Measurements from ENCODE around the gene GRK5.

The GRK5 gene

GRCh38 chr10:119393019-119393418 is 185.6 kb downstream of the GRK5 start:
- H3K9ac ChIP-seq (ENCODE audit: low read depth, low read length, poor library complexity, severe bottlenecking), result no peak overlapping the region
- no peaks in the 10 kb centered on the region for H3K79me2 ChIP-seq (ENCODE audit: insufficient read depth, low read length)
- TF ChIP-seq, protein P1, sequence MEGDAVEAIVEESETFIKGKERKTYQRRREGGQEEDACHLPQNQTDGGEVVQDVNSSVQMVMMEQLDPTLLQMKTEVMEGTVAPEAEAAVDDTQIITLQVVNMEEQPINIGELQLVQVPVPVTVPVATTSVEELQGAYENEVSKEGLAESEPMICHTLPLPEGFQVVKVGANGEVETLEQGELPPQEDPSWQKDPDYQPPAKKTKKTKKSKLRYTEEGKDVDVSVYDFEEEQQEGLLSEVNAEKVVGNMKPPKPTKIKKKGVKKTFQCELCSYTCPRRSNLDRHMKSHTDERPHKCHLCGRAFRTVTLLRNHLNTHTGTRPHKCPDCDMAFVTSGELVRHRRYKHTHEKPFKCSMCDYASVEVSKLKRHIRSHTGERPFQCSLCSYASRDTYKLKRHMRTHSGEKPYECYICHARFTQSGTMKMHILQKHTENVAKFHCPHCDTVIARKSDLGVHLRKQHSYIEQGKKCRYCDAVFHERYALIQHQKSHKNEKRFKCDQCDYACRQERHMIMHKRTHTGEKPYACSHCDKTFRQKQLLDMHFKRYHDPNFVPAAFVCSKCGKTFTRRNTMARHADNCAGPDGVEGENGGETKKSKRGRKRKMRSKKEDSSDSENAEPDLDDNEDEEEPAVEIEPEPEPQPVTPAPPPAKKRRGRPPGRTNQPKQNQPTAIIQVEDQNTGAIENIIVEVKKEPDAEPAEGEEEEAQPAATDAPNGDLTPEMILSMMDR (conservative IDR thresholded peaks at IDR 0.05; ENCODE audit: low read length), result no peak
- no peak for TF ChIP-seq EZH2phosphoT487 (IDR thresholded peaks at IDR 0.05; ENCODE audit: borderline replicate concordance)
- no peak overlapping the region for H2AFZ ChIP-seq (ENCODE audit: low read length)
- H3F3A ChIP-seq (ENCODE audit: low read depth), result no peaks in the 10 kb centered on the region
- H3K36me3 ChIP-seq (ENCODE audit: insufficient read depth, low read length), result peaks cover 11% of the 10 kb centered on the region; the same call in 1 of the 2 replicates
- H3K4me1 ChIP-seq (ENCODE audit: insufficient read depth, low read length, poor library complexity, severe bottlenecking), result peaks cover 24% of the 10 kb centered on the region
- H3K4me3 ChIP-seq (ENCODE audit: low read length, poor library complexity, severe bottlenecking), result no peak overlapping the region
- no peaks in the 10 kb centered on the region for H3K9me2 ChIP-seq (replicated peaks; ENCODE audit: low read depth, low read length)
- no peaks in the 10 kb centered on the region for H3K9me3 ChIP-seq (ENCODE audit: insufficient read depth, low read depth, low read length)
- no peaks in the 10 kb centered on the region for H3K27me3 ChIP-seq (ENCODE audit: insufficient read depth, low read length, poor library complexity, severe bottlenecking)
- H4K20me1 ChIP-seq (ENCODE audit: insufficient read depth, low read length, poor library complexity, severe bottlenecking), result no peaks in the 10 kb centered on the region
- no peak overlapping the region for H3K4me2 ChIP-seq (ENCODE audit: low read depth, low read length, poor library complexity, severe bottlenecking)

GRCh38 chr10:119393421-119393820 is 186.1 kb downstream of the GRK5 start:
- Histone ChIP-seq H3K9ac (ENCODE audit: low read depth, low read length, poor library complexity, severe bottlenecking) (no peak overlapping the region), H3K4me3 (ENCODE audit: low read length, poor library complexity, severe bottlenecking) (no peak overlapping the region), H3K9me3 (ENCODE audit: insufficient read depth, low read depth, low read length) (no peaks in the 10 kb centered on the region), H3K4me1 (ENCODE audit: insufficient read depth, low read length, poor library complexity, severe bottlenecking) (peaks cover 24% of the 10 kb centered on the region), H3K9me2 (replicated peaks; ENCODE audit: low read depth, low read length) (no peaks in the 10 kb centered on the region), H3F3A (ENCODE audit: low read depth) (no peaks in the 10 kb centered on the region), H4K20me1 (ENCODE audit: insufficient read depth, low read length, poor library complexity, severe bottlenecking) (no peaks in the 10 kb centered on the region), H2AFZ (ENCODE audit: low read length) (no peak overlapping the region), H3K36me3 (ENCODE audit: insufficient read depth, low read length) (peaks cover 11% of the 10 kb centered on the region; the same call in 1 of the 2 replicates), H3K79me2 (ENCODE audit: insufficient read depth, low read length) (no peaks in the 10 kb centered on the region), H3K27me3 (ENCODE audit: insufficient read depth, low read length, poor library complexity, severe bottlenecking) (no peaks in the 10 kb centered on the region), H3K4me2 (ENCODE audit: low read depth, low read length, poor library complexity, severe bottlenecking) (no peak overlapping the region)
- TF ChIP-seq, protein P1 (conservative IDR thresholded peaks at IDR 0.05; ENCODE audit: low read length), result no peak
- no peak for TF ChIP-seq EZH2phosphoT487 (IDR thresholded peaks at IDR 0.05; ENCODE audit: borderline replicate concordance)

DNA sequence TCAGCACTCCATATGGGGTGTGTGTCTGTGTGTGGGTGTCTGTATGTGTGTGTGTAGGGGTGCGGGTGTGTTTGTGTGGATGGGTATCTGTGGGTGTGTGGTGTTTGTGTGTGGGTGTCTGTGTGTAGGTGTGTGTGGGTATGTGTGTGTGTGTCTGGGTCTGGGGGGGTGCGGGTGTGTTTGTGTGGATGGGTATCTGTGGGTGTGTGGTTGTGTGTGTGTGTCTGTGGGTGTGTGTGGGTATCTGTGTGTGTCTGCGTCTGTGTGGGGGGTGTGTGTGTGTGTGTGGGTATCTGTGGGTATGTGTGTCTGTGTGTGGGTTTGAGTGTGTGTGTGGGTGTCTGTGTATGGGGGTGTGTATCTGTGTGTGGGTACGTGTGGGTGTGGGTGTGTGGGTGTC is 186.5 kb downstream of the GRK5 start:
- no peak for TF ChIP-seq EZH2phosphoT487 (IDR thresholded peaks at IDR 0.05; ENCODE audit: borderline replicate concordance)
- TF ChIP-seq, protein P1 (conservative IDR thresholded peaks at IDR 0.05; ENCODE audit: low read length), result no peak
- peaks cover 24% of the 10 kb centered on the region for H3K4me1 ChIP-seq (ENCODE audit: insufficient read depth, low read length, poor library complexity, severe bottlenecking)
- no peak overlapping the region for H2AFZ ChIP-seq (ENCODE audit: low read length)
- H4K20me1 ChIP-seq (ENCODE audit: insufficient read depth, low read length, poor library complexity, severe bottlenecking), result no peaks in the 10 kb centered on the region
- H3K9me3 ChIP-seq (ENCODE audit: insufficient read depth, low read depth, low read length), result no peaks in the 10 kb centered on the region
- no peak overlapping the region for H3K9ac ChIP-seq (ENCODE audit: low read depth, low read length, poor library complexity, severe bottlenecking)
- H3K9me2 ChIP-seq (replicated peaks; ENCODE audit: low read depth, low read length), result no peaks in the 10 kb centered on the region
- H3K4me3 ChIP-seq (ENCODE audit: low read length, poor library complexity, severe bottlenecking), result no peak overlapping the region
- H3K27me3 ChIP-seq (ENCODE audit: insufficient read depth, low read length, poor library complexity, severe bottlenecking), result no peaks in the 10 kb centered on the region
- no peaks in the 10 kb centered on the region for H3K79me2 ChIP-seq (ENCODE audit: insufficient read depth, low read length)
- H3F3A ChIP-seq (ENCODE audit: low read depth), result no peaks in the 10 kb centered on the region
- H3K36me3 ChIP-seq (ENCODE audit: insufficient read depth, low read length), result peaks cover 7% of the 10 kb centered on the region; the same call in 1 of the 2 replicates
- no peak overlapping the region for H3K4me2 ChIP-seq (ENCODE audit: low read depth, low read length, poor library complexity, severe bottlenecking)

Data from Loucy (cell line).